Keratinocyte (primary cell): ENCODE results near the gene UBASH3B.

Source experiments
- CTCF ChIP-seq, 3 experiments: IDR thresholded peaks in 1 of 3; conservative IDR thresholded peaks in 1 of 3; optimal IDR thresholded peaks in 1 of 3; 2 replicates in 2 of 3; 3 replicates in 1 of 3; pipeline versions ENCODE3 to v1.5.1; 2011; ENCODE audit warnings: low read length in 3 of 3, mild to moderate bottlenecking in 3 of 3, moderate library complexity in 2 of 3, control low read depth in 1 of 3, inconsistent platforms in 1 of 3; ENCODE audit not compliant: insufficient read depth in 2 of 3; ENCODE audit errors: extremely low read depth in 1 of 3
- EZH2 ChIP-seq: IDR thresholded peaks from one replicate; pipeline ENCODE4 v1.6.1; 2012; ENCODE audit warnings: inconsistent platforms, mild to moderate bottlenecking, low read length, moderate library complexity

GRCh38 chr11:122862091-122862490 lies 206.6 kb downstream of the UBASH3B start:
- TF ChIP-seq CTCF (optimal IDR thresholded peaks at IDR 0.05 in 1 of 3, IDR thresholded peaks at IDR 0.05 in 1 of 3, conservative IDR thresholded peaks at IDR 0.05 in 1 of 3; ENCODE audit: extremely low read depth in 1 of 3, insufficient read depth in 2 of 3, low read length in 3 of 3), result no peak
- no peak for TF ChIP-seq EZH2
